ENCODE data around the gene TCF20. TPM values are rescaled to one million over a fixed set of nuclear protein-coding genes. Genes with fewer than 3 reads are reported as not detected.

Gene TCF20
- total and polyA plus RNA-seq, 2 donors (not counting 1 experiment from before 2014, with no cell fraction given) = 16.4 to 81.3 TPM

DNA sequence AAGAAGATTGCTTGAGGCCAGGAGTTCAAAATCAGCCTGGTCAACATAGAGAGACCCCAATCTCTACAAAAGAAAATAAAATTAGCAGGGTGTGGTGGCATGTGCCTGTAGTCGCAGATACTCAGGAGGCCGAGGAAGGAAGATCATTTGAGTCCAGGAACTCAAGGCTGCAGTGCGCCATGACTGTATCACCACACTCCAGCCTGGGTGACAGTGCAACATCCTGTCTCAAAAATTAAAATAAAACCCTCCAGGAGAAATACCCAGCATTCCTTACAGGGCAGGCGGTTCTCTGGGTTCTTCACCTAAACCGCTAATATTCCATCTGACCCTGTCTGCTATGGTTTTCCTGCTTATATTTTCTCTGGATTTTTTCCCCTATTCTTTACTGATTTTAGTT, 13.5 kb downstream of the TCF20 start:
- peaks cover 4 to 7% of the 10 kb centered on the region in 2 donors for H3K4me1 ChIP-seq (ENCODE audit: control insufficient read depth in 2 of 2, insufficient read depth in 2 of 2, low read length in 2 of 2)
- Mint-ChIP-seq H3K27ac (no peak overlapping the region), H3K4me1 (peaks cover 47% of the 10 kb centered on the region), H3K27me3 (no peaks in the 10 kb centered on the region), H3K9me3 (ENCODE audit: insufficient read depth) (no peaks in the 10 kb centered on the region), H3K4me3 (no peak overlapping the region)
- DNase-seq = no peak
- no peak for TF ChIP-seq CTCF (IDR thresholded peaks at IDR 0.05)
- TF ChIP-seq EZH2 (IDR thresholded peaks at IDR 0.05; ENCODE audit: borderline replicate concordance, insufficient read depth, low read depth, low read length, poor library complexity, severe bottlenecking) = no peak
- no peaks in the 10 kb centered on the region for H3K27me3 ChIP-seq (replicated peaks in 1 of 4; ENCODE audit: control extremely low read depth in 1 of 4, control insufficient read depth in 3 of 4, insufficient read depth in 4 of 4, low read length in 3 of 4)
- no peak overlapping the region for H3K4me2 ChIP-seq (replicated peaks; ENCODE audit: low read depth, low read length, poor library complexity, severe bottlenecking)
- no peak for ATAC-seq (ENCODE audit: low read depth)
- intact Hi-C loops (cut with micrococcal nuclease) = no loop called here
- H3K36me3 ChIP-seq (replicated peaks in 1 of 2; ENCODE audit: control extremely low read depth in 1 of 2, control insufficient read depth in 1 of 2, extremely low read depth in 1 of 2, insufficient read depth in 2 of 2, low read length in 1 of 2) = no peaks in the 10 kb centered on the region
- ChIA-PET POLR2A (no interaction called here), CTCF (interaction anchor here (0.6 kb wide), 1 partner anchor 1335 kb away, joined by 6 read pairs; no protein-coding TSS in a partner anchor)
- no peak overlapping the region for H3K4me3 ChIP-seq (ENCODE audit: control extremely low read depth in 1 of 5, extremely low read depth in 1 of 5, insufficient read depth in 1 of 5, low read depth in 2 of 5, low read length in 4 of 5)
- no peak overlapping the region for H3K27ac ChIP-seq (ENCODE audit: low read length in 2 of 2)
- no peaks in the 10 kb centered on the region for H3K9me3 ChIP-seq (ENCODE audit: control extremely low read depth in 1 of 3, control insufficient read depth in 2 of 3, insufficient read depth in 1 of 3, low read length in 2 of 3)
- H3K79me2 ChIP-seq (ENCODE audit: control insufficient read depth, insufficient read depth, low read length) = peaks cover 99% of the 10 kb centered on the region
- H2AFZ ChIP-seq (ENCODE audit: insufficient read depth, low read depth, low read length, poor library complexity, severe bottlenecking) = no peak overlapping the region
- peaks cover 98% of the 10 kb centered on the region for H4K20me1 ChIP-seq (ENCODE audit: control insufficient read depth, insufficient read depth, low read length, poor library complexity, severe bottlenecking)
- no peak overlapping the region for H3K9ac ChIP-seq (ENCODE audit: low read length)
- WGBS (ENCODE audit: insufficient coverage) = 100% methylated on average over 5 of the region's 5 CpGs

DNA sequence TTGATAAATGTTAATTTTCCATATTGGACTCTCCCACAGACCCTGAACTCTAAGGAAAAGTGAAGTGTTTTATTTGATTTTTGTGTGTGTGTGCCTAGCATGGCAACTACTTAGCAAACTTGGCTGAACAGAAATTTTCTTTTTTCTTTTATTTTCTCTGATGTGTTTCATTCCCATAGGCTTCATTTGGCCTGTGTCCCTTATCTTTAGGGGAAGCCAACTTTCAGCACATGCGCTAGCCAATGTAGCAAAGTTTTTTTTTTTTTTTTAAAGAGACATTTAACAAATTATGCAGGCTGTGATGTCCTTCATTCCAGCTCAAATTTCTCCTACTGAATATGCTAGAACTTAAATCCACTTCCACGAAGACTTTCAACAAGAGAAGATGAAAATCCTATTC, 14.2 kb downstream of the TCF20 start:
- Histone ChIP-seq H3K4me1 (ENCODE audit: control insufficient read depth in 2 of 2, insufficient read depth in 2 of 2, low read length in 2 of 2) (peaks cover 4 to 7% of the 10 kb centered on the region in 2 donors), H3K27ac (ENCODE audit: low read length in 2 of 2) (no peak overlapping the region), H3K79me2 (ENCODE audit: control insufficient read depth, insufficient read depth, low read length) (peaks cover 99% of the 10 kb centered on the region), H3K4me3 (ENCODE audit: control extremely low read depth in 1 of 5, extremely low read depth in 1 of 5, insufficient read depth in 1 of 5, low read depth in 2 of 5, low read length in 4 of 5) (no peak overlapping the region), H3K9me3 (ENCODE audit: control extremely low read depth in 1 of 3, control insufficient read depth in 2 of 3, insufficient read depth in 1 of 3, low read length in 2 of 3) (no peaks in the 10 kb centered on the region), H2AFZ (ENCODE audit: insufficient read depth, low read depth, low read length, poor library complexity, severe bottlenecking) (no peak overlapping the region), H3K27me3 (replicated peaks in 1 of 4; ENCODE audit: control extremely low read depth in 1 of 4, control insufficient read depth in 3 of 4, insufficient read depth in 4 of 4, low read length in 3 of 4) (no peaks in the 10 kb centered on the region), H4K20me1 (ENCODE audit: control insufficient read depth, insufficient read depth, low read length, poor library complexity, severe bottlenecking) (peaks cover 98% of the 10 kb centered on the region), H3K9ac (ENCODE audit: low read length) (no peak overlapping the region), H3K36me3 (replicated peaks in 1 of 2; ENCODE audit: control extremely low read depth in 1 of 2, control insufficient read depth in 1 of 2, extremely low read depth in 1 of 2, insufficient read depth in 2 of 2, low read length in 1 of 2) (no peaks in the 10 kb centered on the region), H3K4me2 (replicated peaks; ENCODE audit: low read depth, low read length, poor library complexity, severe bottlenecking) (no peak overlapping the region)
- Mint-ChIP-seq H3K4me1 (peaks cover 43% of the 10 kb centered on the region), H3K9me3 (ENCODE audit: insufficient read depth) (no peaks in the 10 kb centered on the region), H3K4me3 (no peak overlapping the region), H3K27me3 (no peaks in the 10 kb centered on the region), H3K27ac (no peak overlapping the region)
- WGBS (ENCODE audit: insufficient coverage) = no CpG with 5 or more reads among the region's 2 CpGs
- intact Hi-C loops (cut with micrococcal nuclease) = no loop called here
- POLR2A ChIA-PET = no interaction called here
- DNase-seq (no peak), ATAC-seq (ENCODE audit: low read depth) (no peak)
- CTCF ChIA-PET = no interaction called here
- TF ChIP-seq CTCF (IDR thresholded peaks at IDR 0.05) (no peak), EZH2 (IDR thresholded peaks at IDR 0.05; ENCODE audit: borderline replicate concordance, insufficient read depth, low read depth, low read length, poor library complexity, severe bottlenecking) (no peak)

Measured in B cell (primary cell).